Lung (tissue), 12 donors: ENCODE data around the gene CBFA2T2. TPM values are rescaled to one million over a fixed set of nuclear protein-coding genes. Genes with fewer than 3 reads are reported as not detected.

Source experiments
- ATAC-seq: fragments of 200-7000 bp; cut with Tn5 transposase; one replicate; pipeline ENCODE4 v1.9.1; 2020; ENCODE audit warnings: moderate number of reproducible peaks; ENCODE audit not compliant: insufficient read depth, low FRiP score
- DNase-seq, 3 donors: peaks; one replicate each; pipeline ENCODE4 v3.0.0-alpha.2; 2013 to 2017
- H3K27ac ChIP-seq, 2 donors: one replicate each; pipeline ENCODE4 v1.5.1; 2013; ENCODE audit warnings: mild to moderate bottlenecking in 2 of 2, moderate library complexity in 2 of 2, control low read depth in 1 of 2, inconsistent platforms in 1 of 2, low read depth in 1 of 2, low read length in 1 of 2
- H3K27me3 ChIP-seq, 3 donors: one replicate each; pipeline ENCODE4 v1.5.1; 2013; ENCODE audit warnings: low read length in 2 of 3; ENCODE audit not compliant: control insufficient read depth in 3 of 3, insufficient read depth in 3 of 3
- H3K36me3 ChIP-seq, 4 donors: one replicate each; pipeline ENCODE4 v1.5.1; 2013; ENCODE audit warnings: low read length in 4 of 4, mild to moderate bottlenecking in 1 of 4, moderate library complexity in 1 of 4; ENCODE audit not compliant: control insufficient read depth in 4 of 4, insufficient read depth in 4 of 4
- H3K4me1 ChIP-seq, 5 donors: one replicate each; pipeline ENCODE4 v1.5.1; 2013; ENCODE audit warnings: low read length in 5 of 5, mild to moderate bottlenecking in 2 of 5, moderate library complexity in 1 of 5; ENCODE audit not compliant: control insufficient read depth in 5 of 5, insufficient read depth in 5 of 5
- H3K4me3 ChIP-seq: one replicate; pipeline ENCODE4 v1.5.1; 2013; ENCODE audit warnings: mild to moderate bottlenecking, control low read depth, moderate library complexity
- H3K9ac ChIP-seq, 2 donors: one replicate each; pipeline ENCODE4 v1.5.1; 2013; ENCODE audit warnings: low read length in 2 of 2, control low read depth in 1 of 2; ENCODE audit not compliant: insufficient read depth in 1 of 2
- H3K9me3 ChIP-seq, 4 donors: one replicate each; pipeline ENCODE4 v1.5.1; 2013; ENCODE audit warnings: low read length in 3 of 4, mild to moderate bottlenecking in 1 of 4, moderate library complexity in 1 of 4; ENCODE audit not compliant: control insufficient read depth in 4 of 4, insufficient read depth in 3 of 4
- WGBS, 2 donors: extraction: QIAGEN DNeasy Blood & Tissue Kit; methylation state at CpG; one replicate each; pipeline ENCODE4 v1.1.7; 2013; 5-methylcytosine and 5-hydroxymethylcytosine counted together
- polyA plus RNA-seq, 2 donors: library from polyadenylated mRNA; stranded (reverse); fragments of 200-250 nt; gene quantifications; one replicate each; pipeline ENCODE4 v1.2.1, GENCODE V29; 2013
- total RNA-seq, 2 donors: library from RNA; depleted of rRNA in 1 of 2; stranded (reverse); fragments of >200 nt in 1 of 2; gene quantifications; one replicate each; pipeline ENCODE4 v1.2.1, GENCODE V29; 2014 to 2021
- TF ChIP-seq, protein P1 (sequence below): IDR thresholded peaks from 2 replicates; pipeline ENCODE4 v1.5.1; 2012; ENCODE audit warnings: mild to moderate bottlenecking; ENCODE audit errors: control extremely low read depth, extremely low read depth
- donor health status: control.
- donor health status: control.
- donor health status: Bipolar disorder and iron deficiency.
- donor health status: healthy.
- donor health status: DM: yes; HTN: yes; CAD: no.

CBFA2T2 gene
- total and polyA plus RNA-seq, 4 donors: 5.1 to 19.1 (median 8.2) TPM

DNA sequence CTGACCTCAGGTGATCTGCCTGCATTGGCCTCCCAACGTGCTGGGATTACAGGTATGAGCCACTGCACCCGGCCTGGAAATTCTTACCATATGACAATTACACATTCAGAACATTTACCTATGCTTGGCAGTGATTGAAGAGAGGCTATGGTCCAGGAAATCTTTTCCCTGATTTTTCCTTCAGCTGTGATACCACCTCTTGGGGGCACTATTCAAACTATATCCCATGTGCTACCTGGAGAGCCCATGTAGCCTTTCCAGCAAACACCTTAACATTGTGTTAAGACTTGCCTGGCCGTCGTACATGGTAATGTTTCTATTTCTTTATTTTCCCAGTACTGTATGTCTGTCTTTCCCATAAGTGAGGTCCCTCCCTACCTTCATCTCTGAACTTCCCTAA lies 110.5 kb downstream of the CBFA2T2 start:
- H3K9me3 ChIP-seq: no peaks in the 10 kb centered on the region
- TF ChIP-seq, protein P1, sequence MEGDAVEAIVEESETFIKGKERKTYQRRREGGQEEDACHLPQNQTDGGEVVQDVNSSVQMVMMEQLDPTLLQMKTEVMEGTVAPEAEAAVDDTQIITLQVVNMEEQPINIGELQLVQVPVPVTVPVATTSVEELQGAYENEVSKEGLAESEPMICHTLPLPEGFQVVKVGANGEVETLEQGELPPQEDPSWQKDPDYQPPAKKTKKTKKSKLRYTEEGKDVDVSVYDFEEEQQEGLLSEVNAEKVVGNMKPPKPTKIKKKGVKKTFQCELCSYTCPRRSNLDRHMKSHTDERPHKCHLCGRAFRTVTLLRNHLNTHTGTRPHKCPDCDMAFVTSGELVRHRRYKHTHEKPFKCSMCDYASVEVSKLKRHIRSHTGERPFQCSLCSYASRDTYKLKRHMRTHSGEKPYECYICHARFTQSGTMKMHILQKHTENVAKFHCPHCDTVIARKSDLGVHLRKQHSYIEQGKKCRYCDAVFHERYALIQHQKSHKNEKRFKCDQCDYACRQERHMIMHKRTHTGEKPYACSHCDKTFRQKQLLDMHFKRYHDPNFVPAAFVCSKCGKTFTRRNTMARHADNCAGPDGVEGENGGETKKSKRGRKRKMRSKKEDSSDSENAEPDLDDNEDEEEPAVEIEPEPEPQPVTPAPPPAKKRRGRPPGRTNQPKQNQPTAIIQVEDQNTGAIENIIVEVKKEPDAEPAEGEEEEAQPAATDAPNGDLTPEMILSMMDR: no peak
- H3K9ac ChIP-seq: no peak overlapping the region
- ATAC-seq: no peak
- DNase-seq: no peak
- H3K27me3 ChIP-seq: no peaks in the 10 kb centered on the region
- H3K4me3 ChIP-seq: no peak overlapping the region
- H3K36me3 ChIP-seq: peaks cover 1 to 15% (median 6%) of the 10 kb centered on the region in 4 donors
- peaks cover 1 to 20% (median 7%) of the 10 kb centered on the region in 5 donors for H3K4me1 ChIP-seq
- no peak overlapping the region for H3K27ac ChIP-seq
- WGBS, 2 donors: 95 to 96% methylated on average over 4 of the region's 4 CpGs

- Histone ChIP-seq H3K36me3 (peaks cover 1 to 15% (median 6%) of the 10 kb centered on the region in 4 donors), H3K9me3 (no peaks in the 10 kb centered on the region), H3K9ac (no peak overlapping the region), H3K4me3 (no peak overlapping the region), H3K4me1 (peaks cover 1 to 21% (median 7%) of the 10 kb centered on the region in 5 donors), H3K27ac (no peak overlapping the region), H3K27me3 (no peaks in the 10 kb centered on the region)
- TF ChIP-seq, protein P1: no peak
- no peak for DNase-seq
- ATAC-seq: no peak
- 96 to 98% methylated on average over 8 of the region's 8 CpGs for WGBS, 2 donors
Measured at GRCh38 chr20:33600981-33601380, 111.1 kb downstream of the CBFA2T2 start.

DNA sequence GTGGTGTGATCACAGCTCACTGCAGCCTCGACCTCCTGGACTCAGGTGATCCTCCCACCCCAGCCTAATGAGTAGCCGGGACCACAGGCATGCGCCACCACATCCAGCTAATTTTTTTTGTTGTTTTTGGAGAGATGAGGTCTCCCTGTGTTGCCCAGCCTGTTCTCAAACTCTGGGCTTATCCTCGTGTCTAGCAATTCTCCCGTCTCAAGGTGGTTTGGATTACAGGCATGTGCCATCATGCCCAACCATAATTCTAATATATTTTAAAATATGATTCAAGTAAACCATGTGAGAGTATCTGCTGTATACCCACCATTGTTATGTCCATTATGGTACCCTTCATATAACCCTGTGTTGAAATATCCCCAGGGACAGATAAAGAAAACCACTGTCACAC lies 112.0 kb downstream of the CBFA2T2 start:
- no peak overlapping the region for H3K27ac ChIP-seq
- H3K9ac ChIP-seq: no peak overlapping the region
- H3K9me3 ChIP-seq: no peaks in the 10 kb centered on the region
- 93 to 97% methylated on average over 5 of the region's 5 CpGs for WGBS, 2 donors
- H3K4me3 ChIP-seq: no peak overlapping the region
- H3K27me3 ChIP-seq: no peaks in the 10 kb centered on the region
- no peak for ATAC-seq
- H3K4me1 ChIP-seq: peaks cover 1 to 21% (median 7%) of the 10 kb centered on the region in 5 donors
- peaks cover 1 to 15% (median 6%) of the 10 kb centered on the region in 4 donors for H3K36me3 ChIP-seq
- no peak for DNase-seq
- TF ChIP-seq, protein P1: no peak
